GM19328 (cell line): ENCODE results near the gene ZBTB3.
"Not testable (repeated sequence)": the region's sequence is repeated elsewhere in the genome, so short reads cannot be mapped to it uniquely, and the experiment has no call there.

Source experiments
- ATAC-seq: cut with Tn5 transposase; IDR thresholded peaks from one replicate; pipeline ENCODE4 v1.9.1; 2021; ENCODE audit warnings: mild to moderate bottlenecking, moderate library complexity; ENCODE audit not compliant: unreplicated experiment

ZBTB3 gene

GRCh38 chr11:62753736-62754603, at the start of gene ZBTB3:
TSS of gene ZBTB3 (minus strand) at chr11:62754160. CDS start at chr11:62753664, 496 bp downstream.
- ATAC-seq: peak; percentile 94

DNA sequence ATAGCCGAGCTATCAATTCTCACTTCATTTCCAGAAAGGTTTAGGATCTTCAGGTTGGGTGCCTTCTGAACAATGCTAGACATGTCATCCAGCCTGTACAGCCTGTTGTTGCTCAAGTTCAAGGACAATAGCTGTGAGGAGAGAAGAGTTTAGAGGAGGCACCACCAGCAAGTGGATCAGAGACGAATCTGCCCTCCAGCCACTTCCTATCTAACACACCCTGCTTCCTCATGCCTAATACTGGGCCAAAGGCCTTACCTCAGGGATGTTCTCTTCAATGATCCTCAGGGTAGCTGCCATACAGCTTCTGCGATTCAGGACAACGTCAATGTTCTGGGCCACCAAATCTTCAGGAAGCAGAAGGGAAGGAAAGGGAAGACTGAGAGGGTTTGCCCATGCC, 47.1 kb upstream of the ZBTB3 start:
- no peak for ATAC-seq

GRCh38 chr11:62799486-62799885, 45.5 kb upstream of the ZBTB3 start:
- no peak for ATAC-seq

- ATAC-seq: no peak
Observed at GRCh38 chr11:62796281-62796680, 42.3 kb upstream of the ZBTB3 start.

DNA sequence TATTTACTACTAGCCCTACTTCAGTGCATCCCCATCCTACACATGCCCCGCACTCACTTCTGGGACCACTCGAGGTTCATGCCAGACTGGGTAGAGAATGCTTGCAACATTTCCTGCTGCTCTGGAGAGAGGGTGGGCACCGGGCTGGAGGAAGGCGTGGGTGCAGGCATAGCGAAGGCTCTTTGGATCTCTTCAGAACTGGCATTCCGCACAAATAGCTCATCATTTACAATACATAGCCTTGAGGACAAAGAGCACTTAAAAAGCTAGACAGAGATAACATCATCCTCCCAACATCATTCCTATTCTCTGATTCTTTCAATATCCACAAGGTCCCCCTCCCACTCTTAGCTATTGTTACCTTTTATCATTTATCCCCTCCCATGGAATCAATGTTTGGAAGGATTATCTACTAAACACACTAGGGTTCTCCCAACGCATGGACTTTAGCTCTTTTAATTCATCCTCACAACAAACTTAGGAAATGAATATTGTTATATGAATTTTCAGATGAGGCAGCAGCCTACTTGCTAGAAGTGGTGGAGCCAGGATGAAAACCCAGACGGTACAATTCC, 40.3 kb upstream of the ZBTB3 start:
- ATAC-seq: no peak

DNA sequence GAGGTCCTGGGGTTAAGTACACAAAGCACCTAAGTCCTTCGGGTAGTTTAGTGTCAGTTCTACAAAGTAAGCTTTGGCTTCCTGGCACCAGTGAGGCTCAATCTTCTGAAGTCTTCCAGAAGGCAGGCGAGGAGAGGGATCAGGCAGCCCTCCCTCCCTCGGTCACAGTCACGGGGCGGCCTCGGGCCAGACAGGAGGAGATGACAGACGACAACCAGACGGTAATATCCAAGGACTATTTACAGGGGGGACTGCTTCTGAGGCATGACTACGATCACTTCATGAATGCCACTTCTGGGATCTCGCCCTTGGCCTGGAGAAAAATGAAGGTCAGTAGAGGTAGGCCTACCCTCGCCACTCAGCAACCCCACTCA, 38.2 kb upstream of the ZBTB3 start:
- ATAC-seq: no peak

DNA sequence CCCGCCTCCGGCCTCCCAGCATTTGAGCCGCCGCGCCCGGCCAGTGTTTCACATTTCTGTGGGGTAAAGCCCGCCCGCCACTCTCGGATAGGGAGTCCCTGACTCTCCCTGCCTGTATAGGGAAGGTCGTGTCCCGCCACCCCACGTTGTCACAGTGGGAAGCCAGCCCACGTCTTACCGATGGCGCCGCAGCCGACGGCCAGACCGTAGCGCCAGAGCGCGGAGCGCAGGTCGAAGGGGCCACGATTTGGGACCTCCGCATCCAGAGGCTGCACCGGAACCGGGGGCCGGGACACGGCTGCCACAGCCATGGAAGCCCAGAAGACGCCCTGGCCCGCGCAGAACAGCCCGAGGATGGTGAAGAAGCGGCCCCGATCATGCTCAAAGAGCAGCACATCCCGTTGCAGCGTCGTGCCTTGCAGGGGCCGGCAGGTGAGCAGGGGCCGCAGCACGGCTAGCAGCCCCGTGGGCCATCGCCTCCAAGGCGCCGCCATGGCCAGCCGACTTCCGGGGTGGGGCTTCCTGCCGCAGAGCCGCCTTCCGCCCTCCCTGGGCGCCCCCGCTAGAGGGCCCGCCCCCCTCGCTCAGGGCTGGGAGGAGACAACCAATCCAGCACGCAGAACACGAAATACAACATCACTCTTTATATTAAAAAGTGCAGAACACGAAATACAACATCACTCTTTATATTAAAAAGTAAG, 37.7 kb upstream of the ZBTB3 start, which contains the start of gene TMEM223:
TSS of gene TMEM223 (minus strand) at position 506 of the 701 bp plus-strand sequence. CDS start at position 494, 12 bp downstream.
- peak; percentile 64 for ATAC-seq

DNA sequence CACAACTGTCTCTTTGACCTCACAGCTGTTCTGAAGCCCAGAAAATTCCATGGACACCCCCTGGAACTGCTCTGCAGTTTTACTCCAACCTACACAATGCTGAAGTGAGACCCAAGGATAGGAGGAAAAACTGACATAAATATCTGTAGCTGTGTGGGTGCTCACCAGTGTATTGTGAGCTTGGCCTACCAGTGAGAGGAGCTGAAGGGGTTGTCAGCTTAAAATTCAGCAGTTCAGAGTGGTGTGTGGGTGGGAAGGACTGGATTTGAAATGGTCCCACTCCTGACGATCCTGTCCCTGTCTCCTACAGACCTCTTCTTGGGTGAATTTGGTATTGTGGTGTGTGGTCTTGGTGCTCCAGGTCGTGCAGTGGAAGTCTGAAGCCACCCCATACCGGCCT, 35.6 kb upstream of the ZBTB3 start:
- ATAC-seq: no peak

DNA sequence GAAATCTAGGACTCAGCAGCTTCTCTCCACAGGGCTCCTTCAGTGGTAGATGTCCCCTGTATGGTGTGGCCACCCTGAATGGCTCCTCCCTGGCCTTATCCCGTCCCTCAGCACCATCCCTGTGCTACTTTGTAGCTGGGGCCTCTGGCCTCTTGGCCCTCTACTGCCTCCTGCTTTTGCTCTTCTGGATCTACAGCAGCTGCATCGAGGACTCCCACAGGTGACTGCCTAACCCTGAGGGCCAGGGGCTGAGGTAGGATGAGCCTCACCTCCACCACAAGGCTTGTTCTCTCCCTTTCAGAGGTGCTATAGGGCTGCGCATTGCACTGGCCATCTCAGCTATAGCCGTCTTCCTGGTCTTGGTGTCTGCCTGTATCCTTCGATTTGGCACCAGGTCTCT, 35.0 kb upstream of the ZBTB3 start:
- no peak for ATAC-seq

DNA sequence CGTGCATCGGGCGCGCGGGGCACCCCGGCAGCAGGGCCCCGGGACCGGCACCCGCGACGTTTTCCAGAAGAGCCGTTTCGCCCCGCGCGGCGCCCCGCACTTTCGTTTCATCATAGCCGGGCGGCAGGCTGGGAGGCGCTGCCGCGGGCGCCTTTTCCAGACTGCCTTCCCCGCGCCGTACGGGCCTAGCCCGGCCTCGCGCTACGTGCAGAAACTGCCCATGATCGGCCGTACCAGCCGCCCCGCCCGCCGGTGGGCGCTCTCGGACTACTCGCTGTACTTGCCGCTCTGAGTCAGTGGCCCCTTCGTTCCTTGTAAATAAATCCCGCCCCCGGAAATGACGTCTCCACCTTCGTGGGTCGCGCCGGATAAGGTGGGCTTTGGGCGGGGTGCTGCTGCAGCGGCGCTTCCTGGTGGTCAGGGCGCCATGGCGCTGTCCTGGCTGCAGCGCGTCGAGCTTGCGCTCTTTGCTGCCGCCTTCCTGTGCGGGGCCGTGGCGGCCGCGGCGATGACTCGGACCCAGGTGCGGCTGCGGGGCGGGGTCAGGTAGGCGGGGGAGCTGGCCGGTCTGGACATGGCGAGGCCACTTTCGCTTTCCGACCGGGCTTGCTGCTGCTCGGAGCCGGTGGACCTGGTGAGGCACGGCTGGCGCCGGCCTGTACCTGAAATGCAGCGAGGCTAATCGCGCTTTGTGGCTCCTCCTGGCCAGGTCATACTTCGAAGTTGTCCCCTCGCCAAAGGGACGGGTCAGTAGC, 33.2 kb upstream of the ZBTB3 start, which contains the start of gene TMEM179B:
TSS of gene TMEM179B (plus strand) at position 398 of the 755 bp plus-strand sequence. CDS start at position 428, 30 bp downstream.
- ATAC-seq: peak; percentile 57

DNA sequence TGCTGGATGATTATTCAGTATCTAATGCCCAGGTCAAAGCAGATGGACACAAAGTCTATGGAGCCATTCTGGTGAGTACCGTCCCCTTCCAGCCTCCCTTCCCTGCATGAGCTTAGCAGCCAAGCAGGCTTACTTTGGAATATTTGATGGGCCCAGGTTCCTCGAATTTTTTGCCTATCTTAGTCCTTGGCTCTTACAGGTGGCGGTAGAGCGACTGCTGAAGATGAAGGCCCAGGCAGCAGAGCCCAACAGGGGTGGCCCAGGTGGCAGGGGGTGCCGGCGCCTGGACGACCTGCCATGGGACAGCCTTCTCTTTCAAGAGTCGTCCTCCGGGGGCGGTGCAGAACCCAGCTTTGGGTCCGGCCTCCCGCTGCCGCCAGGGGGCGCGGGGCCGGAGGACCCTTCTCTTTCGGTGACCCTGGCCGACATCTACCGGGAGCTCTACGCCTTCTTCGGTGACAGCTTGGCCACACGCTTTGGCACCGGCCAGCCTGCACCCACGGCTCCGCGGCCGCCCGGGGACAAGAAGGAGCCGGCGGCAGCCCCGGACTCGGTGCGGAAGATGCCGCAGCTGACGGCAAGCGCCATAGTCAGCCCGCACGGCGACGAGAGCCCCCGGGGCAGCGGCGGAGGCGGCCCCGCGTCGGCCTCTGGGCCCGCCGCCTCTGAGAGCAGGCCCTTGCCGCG, 32.5 kb upstream of the ZBTB3 start:
- ATAC-seq: peak; percentile 49

DNA sequence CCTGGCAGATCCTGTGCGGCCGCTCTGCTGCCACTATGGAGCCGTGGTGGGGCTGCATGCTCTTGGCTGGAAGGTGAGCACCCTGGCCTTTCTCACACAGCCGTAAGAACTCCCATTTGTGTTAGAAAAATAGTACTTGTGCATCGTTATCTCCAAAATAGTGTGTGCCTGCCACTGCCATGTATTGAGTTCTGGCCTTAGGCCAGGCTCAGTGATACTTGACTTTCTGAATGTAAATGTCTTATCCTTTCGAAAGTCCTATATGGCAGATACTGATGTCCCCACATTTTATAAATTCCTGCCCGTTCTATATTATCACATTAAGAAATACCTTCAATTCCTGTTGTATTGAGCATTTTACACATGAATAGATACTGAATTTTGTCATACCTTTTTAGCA, 28.8 kb upstream of the ZBTB3 start:
- ATAC-seq: no peak

- no peak for ATAC-seq
Observed at GRCh38 chr11:62778441-62778840, 24.5 kb upstream of the ZBTB3 start.

DNA sequence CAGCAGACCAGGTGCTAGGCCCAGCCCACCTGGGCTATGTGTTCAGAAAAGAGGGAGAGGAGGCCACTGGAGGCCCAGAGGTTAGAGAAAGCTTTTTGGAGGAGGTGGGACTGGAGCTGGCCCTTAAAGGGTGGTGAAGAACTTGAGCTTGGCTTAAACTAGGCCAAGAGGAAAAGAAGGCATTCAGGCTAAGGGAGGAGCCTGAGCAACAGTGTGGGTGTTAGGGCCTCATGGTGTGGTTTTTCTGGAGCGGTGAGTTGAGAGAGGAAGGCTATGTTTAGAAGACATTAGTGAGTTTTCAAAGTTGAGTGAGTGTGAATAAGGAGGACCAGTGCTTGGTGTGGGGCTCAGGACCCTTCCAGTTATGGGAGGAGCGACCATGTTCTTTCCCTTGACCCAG, 23.4 kb upstream of the ZBTB3 start:
- ATAC-seq: no peak

DNA sequence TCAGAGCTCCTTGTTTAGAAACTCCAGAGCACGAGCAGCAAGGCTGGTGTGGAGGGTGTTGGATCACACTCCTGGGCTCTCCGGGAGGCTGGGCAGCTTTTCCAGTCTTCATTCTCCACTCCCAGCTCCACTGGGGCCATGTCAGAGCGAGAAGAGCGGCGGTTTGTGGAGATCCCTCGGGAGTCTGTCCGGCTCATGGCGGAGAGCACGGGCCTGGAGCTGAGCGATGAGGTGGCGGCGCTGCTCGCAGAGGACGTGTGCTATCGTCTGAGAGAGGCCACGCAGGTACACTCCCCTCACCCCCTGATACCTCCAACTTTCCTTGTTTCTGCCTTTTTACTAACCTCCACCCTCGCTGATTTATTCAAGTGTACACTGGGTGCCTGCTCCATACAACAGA, 21.7 kb upstream of the ZBTB3 start:
- no peak for ATAC-seq

- ATAC-seq: no peak
Observed at GRCh38 chr11:62774407-62774806, 20.4 kb upstream of the ZBTB3 start.

- ATAC-seq: peak; percentile 87
Observed at GRCh38 chr11:62771144-62772021, 17.4 kb upstream of the ZBTB3 start, which contains the start of gene TAF6L. TSS of gene TAF6L (plus strand) at chr11:62771396. CDS start at chr11:62775784, 4,388 bp downstream.

- peak; percentile 6 for ATAC-seq
Observed at GRCh38 chr11:62770778-62771143, 16.8 kb upstream of the ZBTB3 start.

- ATAC-seq: not testable (repeated sequence)
Observed at GRCh38 chr11:62760867-62761227, 6.9 kb upstream of the ZBTB3 start.
